H1 (cell line): ENCODE measurements around the gene TBC1D25. TPM values are rescaled to one million over a fixed set of nuclear protein-coding genes. Genes with fewer than 3 reads are reported as not detected.

Experiments
- CBX5 ChIP-seq: fragments of 300-800, 300-1000 bp; sonication (generic); IDR thresholded peaks from 2 replicates; pipeline ENCODE4 v1.7.1; 2016; ENCODE audit warnings: antibody characterized with exemption, low read length, low read depth
- CEBPB ChIP-seq: IDR thresholded peaks from 2 replicates; pipeline ENCODE4 v1.6.1; 2012; ENCODE audit warnings: low read depth, low read length
- CREB1 ChIP-seq: IDR thresholded peaks from 2 replicates; pipeline ENCODE4 v1.6.1; 2012; ENCODE audit warnings: inconsistent platforms
- SP1 ChIP-seq: IDR thresholded peaks from 2 replicates; pipeline ENCODE4 v1.6.1; 2011; ENCODE audit warnings: low read depth, low read length
- ZNF274 ChIP-seq: IDR thresholded peaks from 2 replicates; pipeline ENCODE4 v1.7.0; 2012; ENCODE audit warnings: low read length, borderline replicate concordance; ENCODE audit errors: extremely low read depth
- polyA plus RNA-seq, 7 experiments: library from polyadenylated mRNA; depleted of rRNA in 3 of 7; stranded (reverse) in 5 of 7; unstranded in 2 of 7; fragments of >200 nt in 5 of 7; fragments of 200-250 nt in 2 of 7; gene quantifications; 1 replicate in 5 of 7; 2 replicates in 1 of 7; 4 replicates in 1 of 7; pipeline versions ENCODE4 v1.2.1 to v1.2.3, GENCODE V29; 2011 to 2013; ENCODE audit warnings: missing spikeins in 2 of 7, mixed read lengths in 2 of 7
- total RNA-seq: library from RNA; stranded (reverse); fragmentation: NEBNext Ultra II Directional; extraction: Animal tissue kit (Norgen Biotek cat#: 25700); gene quantifications from 2 replicates; pipeline ENCODE4 v1.2.1, GENCODE V29; 2021

Gene TBC1D25
- total and polyA plus RNA-seq, 2 of the 8 experiments (the other 6 are each of a cell fraction or from before 2014, with no cell fraction given), result 6.5 to 6.8 TPM

DNA sequence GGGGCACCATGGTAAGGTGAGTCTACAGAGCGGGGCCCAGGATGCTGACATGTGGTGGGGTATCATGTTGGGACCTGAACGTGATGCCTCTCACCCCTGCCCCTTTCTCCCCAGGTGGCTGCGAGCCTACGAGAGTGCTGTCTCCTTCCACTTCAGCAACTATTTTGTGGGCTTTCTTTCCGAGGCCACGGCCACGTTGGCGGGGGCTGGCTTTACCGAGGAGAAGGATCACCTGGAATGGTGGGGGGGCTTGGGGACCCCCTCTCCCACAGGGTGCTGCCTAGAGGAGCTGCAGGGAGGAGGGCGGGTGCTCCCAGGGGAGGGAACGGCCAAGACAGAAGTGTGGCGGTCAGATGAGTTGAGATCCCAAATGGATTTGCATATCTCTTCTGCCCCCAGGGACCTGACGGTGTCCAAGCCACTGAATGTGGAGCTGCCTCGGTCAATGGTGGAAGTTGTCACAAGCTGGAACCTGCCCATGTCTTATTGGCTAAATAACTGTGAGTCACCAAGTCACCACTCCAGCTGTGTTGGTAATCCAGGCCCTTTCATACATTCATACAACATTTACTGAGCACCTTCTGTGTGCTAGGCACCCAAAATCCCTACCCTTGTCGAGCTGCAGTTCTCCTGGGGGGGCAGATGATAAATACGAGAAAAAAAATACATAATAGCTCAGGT lies 25.2 kb upstream of the TBC1D25 start (continued):
- TF ChIP-seq ZNF274 (no peak), SP1 (no peak), CEBPB (no peak), CREB1 (no peak), CBX5 (no peak)
